GM21786 (cell line): ENCODE results near the gene WWP2.

Experiments
- ATAC-seq: cut with Tn5 transposase; IDR thresholded peaks from one replicate; pipeline ENCODE4 v1.9.1; 2021; ENCODE audit not compliant: unreplicated experiment

WWP2 gene

DNA sequence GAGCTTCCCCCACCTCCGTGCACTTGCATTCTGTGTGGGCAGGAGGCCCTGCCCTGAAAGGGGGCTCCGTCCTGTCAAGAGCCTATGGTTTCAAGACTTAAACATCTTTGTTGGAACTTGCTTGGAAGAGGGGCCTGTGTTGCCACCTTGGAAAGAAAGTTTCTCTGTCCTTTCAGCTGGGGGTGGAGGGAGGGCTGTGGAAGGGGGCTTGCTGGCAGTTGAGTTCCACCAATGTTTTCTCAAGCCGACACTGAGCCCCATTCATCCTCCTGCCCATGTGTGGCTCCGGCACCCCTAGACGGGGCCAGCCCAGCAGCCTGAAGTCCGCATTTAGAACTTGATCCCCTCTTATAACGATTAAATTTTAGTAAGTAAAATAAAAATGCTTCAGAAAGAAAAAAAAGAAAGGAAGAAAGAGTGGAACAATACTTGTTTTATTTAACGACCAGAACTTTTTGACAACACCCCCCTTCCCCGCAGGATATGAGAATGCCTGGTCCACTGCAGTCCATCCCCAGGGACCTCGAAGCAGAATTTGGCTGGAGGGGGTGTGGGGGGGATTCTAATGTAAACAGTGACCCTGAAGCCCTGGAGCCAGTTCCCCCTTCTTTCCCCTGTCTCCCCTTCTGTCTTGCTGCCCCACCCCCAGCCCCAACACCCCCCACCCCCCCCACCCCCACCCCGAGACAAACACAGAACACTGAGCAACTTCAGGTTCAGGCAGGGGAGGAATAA, 162.1 kb downstream of the WWP2 start:
- ATAC-seq, result no peak

GRCh38 chr16:69924777-69925191, 162.7 kb downstream of the WWP2 start:
- no peak for ATAC-seq

DNA sequence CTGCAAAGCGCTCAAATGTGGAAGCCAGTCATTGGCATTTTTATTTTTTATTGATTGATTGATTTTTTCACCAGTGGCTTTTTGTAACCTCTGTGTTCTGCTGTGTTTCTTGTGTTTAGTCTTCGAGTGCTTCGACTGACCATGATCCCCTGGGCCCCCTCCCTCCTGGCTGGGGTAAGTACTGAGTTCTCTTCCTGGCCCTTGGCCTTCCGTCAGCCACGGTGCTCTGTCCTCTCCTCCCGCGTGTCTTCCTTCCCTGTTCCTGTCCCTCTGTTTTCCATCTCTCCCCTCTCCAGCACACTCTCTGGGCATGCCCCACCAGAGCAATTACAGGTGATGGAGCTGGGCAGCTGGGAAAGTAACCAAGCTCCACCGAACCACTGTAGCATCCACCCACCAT, 163.2 kb downstream of the WWP2 start:
- ATAC-seq, result no peak

- ATAC-seq, result no peak
These were observed 164.1 kb downstream of the WWP2 start for GRCh38 chr16:69926241-69926640.

- no peak for ATAC-seq
These were observed 165.1 kb downstream of the WWP2 start for GRCh38 chr16:69927056-69927757.

- ATAC-seq, result no peak
These were observed 166.8 kb downstream of the WWP2 start for GRCh38 chr16:69928856-69929400.

- ATAC-seq, result no peak
These were observed 167.3 kb downstream of the WWP2 start for GRCh38 chr16:69929480-69929879.

DNA sequence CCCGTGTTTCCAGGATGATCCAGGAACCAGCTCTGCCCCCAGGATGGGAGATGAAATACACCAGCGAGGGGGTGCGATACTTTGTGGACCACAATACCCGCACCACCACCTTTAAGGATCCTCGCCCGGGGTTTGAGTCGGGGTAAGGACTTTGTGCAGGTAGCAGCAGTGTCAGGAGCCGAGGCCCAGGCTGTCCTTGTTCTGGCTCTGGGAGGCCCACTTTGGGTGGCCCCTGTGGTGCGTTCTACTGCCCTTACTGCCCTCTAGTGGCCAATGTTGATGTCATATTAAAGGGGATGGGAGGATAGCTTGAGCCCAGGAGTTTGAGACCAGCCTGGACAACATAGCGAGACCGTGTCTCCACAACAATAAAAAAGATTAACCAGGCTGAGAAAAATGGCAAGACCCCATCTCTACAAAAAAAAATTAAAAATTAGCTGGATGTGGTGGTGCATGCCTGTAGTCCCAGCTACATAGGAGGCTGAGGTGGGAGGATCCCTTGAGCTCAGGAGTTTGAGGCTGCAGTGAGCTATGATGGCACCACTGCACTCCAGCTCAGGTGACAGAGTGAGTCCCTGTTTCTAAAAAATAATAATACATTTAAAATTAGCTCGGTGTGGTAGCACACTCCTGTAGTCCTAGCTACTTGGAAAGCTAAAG, 168.1 kb downstream of the WWP2 start:
- no peak for ATAC-seq

DNA sequence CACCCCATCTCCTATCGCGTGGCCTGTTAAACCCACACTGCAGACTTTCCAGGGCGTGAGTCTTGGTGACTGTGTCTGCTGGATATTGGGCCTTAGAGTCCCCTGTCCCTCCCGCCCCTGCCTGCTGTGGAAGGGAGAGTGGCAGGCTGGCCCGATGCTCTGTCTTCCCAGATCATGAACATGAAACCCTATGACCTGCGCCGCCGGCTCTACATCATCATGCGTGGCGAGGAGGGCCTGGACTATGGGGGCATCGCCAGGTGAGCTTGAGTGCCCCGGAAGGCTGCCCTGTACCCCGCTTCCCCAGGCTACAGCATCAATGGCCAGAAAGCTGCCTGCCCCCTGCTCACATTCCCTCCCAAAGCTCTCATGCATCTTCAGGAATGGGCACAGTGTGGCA, 169.5 kb downstream of the WWP2 start:
- ATAC-seq, result no peak

DNA sequence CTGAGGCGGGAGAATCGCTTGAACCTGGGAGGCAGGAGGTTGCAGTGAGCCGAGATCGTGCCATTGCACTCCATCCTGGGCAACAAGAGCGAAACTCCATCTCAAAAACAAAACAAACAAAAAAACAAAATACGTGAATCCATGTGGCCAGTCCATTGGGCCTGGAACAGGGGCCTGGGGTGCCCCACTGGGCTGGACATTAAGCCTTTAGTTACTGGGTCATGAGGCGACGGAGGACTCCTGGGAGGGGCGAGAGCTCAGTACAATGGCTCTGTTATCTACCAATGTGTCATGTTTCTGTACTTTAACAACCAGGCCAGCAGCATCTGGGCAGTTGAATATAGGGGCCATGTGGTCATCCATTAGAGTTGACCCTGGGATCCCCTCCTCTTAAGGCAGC, 170.1 kb downstream of the WWP2 start:
- no peak for ATAC-seq

- ATAC-seq, result no peak
These were observed 170.7 kb downstream of the WWP2 start for GRCh38 chr16:69932691-69933392.

GRCh38 chr16:69934044-69934443, 171.9 kb downstream of the WWP2 start:
- ATAC-seq, result no peak

- no peak for ATAC-seq
These were observed 172.6 kb downstream of the WWP2 start for GRCh38 chr16:69934751-69935150.

DNA sequence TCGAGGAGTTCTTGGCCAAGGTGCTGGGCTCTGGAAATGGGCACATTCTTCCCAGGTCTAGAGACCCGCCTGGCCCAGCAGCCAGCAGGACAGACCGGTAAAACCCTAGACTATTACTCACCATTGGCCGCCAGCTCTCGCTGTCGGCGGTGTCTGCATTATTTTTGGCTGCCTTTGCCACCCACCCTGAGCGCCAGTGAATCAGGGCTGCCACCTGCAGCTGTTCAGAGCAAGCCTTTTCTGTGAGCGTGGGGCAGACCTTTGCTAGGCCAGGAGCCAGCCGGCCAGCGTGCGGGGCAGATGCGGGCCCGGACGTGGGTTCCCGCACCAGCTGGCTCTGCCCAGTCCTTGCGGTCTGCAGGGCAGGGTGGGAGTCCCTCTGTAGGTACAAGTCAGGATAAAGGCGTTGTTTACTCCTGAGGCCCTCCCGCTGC, 173.2 kb downstream of the WWP2 start:
- ATAC-seq, result no peak

DNA sequence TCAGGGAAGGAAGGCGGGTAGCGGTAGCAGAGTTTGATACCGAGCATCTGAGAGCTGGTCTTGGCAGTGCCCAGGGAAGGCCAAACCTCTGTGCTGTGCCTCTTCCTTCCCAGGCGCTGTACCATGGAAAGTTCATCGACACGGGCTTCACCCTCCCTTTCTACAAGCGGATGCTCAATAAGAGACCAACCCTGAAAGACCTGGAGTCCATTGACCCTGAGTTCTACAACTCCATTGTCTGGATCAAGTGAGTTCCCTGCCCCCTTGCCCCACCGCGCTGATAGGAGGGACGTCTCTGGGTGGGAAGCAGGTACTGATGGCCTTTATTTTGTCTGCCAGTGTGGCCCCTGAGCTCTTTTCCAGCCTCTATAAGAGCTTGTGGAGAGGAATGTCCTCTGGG, 173.6 kb downstream of the WWP2 start:
- ATAC-seq, result no peak

DNA sequence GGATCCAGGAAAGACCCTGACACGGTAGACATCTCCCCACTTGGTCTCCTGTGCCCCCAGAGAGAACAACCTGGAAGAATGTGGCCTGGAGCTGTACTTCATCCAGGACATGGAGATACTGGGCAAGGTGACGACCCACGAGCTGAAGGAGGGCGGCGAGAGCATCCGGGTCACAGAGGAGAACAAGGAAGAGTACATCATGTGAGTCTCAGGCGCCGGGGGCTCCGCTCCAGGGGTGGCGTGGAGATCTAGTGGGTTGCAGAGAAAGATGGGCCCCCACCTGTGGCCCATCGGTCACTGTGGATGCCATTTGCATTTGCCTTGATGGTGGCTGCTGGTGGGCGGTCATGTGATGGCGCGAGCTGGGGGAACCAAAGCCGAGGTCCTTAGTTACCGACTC, 174.1 kb downstream of the WWP2 start:
- no peak for ATAC-seq

GRCh38 chr16:69936751-69937211, 174.6 kb downstream of the WWP2 start:
- ATAC-seq, result no peak

- no peak for ATAC-seq
These were observed 175.4 kb downstream of the WWP2 start for GRCh38 chr16:69937465-69937951.

DNA sequence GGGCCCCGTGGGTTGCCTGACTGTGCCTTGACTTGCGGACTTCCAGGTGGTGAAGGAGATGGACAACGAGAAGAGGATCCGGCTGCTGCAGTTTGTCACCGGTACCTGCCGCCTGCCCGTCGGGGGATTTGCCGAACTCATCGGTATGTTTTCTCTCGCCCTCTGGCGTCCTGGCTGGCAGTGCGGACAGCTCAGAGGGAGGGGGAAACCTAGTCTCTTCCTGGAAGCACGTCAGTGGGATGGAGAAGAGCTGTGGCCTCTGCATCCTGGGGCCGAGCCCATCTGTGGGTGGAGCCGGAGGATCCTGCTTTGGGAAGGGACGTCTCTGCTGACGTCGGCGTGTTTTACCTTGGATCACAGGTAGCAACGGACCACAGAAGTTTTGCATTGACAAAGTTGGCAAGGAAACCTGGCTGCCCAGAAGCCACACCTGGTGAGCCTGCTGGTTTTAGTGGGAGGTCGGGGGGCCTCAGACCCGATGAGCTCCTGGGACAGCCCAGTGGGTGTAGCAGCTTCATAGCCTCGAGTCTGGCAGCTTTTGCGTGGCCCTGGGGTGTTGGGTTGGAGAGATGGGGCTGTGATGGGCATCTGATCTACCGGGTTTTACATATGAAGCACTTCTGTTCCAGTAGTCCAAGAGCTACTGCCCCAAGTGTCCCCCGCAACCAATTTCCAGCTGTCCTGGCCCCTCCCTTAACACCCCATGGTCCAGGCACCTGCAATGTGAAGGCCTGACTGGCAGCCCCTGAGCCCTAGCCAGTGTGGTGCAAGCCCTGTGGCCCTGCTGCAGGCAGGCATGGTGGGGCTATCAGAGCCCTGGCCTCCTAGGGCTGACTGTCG, 177.1 kb downstream of the WWP2 start:
- ATAC-seq, result no peak
